HG03280 (cell line): ENCODE results near the gene SLC2A1.

ENCODE experiments used
- ATAC-seq: cut with Tn5 transposase; IDR thresholded peaks from one replicate; pipeline ENCODE4 v1.9.1; 2021; ENCODE audit warnings: mild to moderate bottlenecking, moderate library complexity; ENCODE audit not compliant: unreplicated experiment

SLC2A1 gene

DNA sequence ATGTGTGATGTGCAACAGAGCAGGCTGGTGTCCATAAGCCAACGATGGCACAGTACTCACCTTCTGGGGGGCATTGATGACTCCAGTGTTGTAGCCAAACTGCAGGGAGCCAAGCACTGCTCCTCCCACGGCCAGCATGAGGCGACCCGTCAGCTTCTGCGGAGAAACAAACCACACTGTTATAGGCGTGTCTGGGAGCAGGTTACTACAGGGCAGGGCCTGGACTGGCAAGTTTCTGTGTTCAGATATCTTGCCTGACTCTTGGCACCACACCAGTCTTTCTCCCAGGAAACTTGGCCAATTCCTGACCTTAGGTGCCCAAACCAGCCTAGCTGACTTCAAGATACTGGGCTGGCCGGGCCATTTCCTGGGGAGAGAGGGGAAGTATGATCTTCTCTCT lies 15.5 kb downstream of the SLC2A1 start:
- ATAC-seq, result no peak

DNA sequence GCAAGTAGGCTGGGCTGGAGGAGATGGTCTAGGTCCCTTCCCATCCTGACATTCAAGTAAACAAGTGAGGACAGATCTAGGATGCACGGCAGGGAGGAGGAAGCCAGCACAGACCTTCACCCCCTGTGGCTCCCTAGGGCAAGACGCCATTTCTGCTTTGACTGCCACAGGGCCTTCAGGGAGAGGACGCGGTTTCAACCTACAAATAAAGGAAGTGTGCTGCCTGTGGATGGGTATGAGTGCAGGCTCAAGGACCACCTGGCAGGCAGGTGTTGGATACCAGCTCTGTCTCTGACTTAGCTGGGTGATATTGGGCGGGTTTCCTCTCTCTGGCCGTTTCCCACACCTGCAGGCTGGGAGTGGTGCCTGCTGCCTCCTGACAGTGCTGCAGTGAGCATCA lies 16.2 kb downstream of the SLC2A1 start:
- no peak for ATAC-seq

DNA sequence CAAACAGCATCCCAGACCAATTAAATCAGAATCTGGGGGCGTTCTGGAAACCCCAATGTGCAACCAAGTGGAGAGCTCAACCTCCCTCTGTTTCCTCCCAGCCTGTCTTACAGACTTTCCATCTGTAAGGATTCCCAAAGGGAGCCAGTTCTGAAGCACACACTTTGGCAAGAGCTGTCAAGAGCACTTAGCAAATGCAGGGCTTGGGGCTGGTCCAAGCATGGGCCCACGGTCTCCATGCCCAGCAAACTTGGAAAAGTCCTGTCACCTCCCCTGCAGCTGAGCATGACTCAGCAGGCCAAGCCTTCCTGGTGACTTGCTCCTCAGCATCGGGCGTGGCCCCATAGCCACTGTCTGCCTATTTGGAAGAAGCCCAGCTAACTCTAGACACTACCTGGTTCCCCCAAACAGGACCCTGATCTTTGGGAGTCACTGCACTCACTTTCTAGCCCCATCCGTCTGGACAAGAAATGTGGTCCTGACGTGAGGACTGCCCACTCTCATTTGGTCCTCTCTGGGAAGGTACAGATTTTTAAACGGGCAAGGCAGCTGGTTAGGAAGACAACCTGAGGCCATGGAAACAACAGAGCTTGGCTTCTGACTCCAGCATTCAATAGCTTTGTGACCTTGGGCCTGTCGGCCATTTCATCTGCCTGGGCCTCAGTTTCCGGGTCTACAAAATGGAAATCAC lies 16.9 kb downstream of the SLC2A1 start:
- ATAC-seq, result no peak

GRCh38 chr1:42940851-42941639 lies 17.6 kb downstream of the SLC2A1 start:
- ATAC-seq, result no peak

- no peak for ATAC-seq
Measured at GRCh38 chr1:42938645-42939615, 19.7 kb downstream of the SLC2A1 start.

GRCh38 chr1:42937836-42938644 lies 20.6 kb downstream of the SLC2A1 start:
- no peak for ATAC-seq

- no peak for ATAC-seq
Measured at GRCh38 chr1:42937141-42937696, 21.4 kb downstream of the SLC2A1 start.

- no peak for ATAC-seq
Measured at GRCh38 chr1:42936309-42937078, 22.2 kb downstream of the SLC2A1 start.

DNA sequence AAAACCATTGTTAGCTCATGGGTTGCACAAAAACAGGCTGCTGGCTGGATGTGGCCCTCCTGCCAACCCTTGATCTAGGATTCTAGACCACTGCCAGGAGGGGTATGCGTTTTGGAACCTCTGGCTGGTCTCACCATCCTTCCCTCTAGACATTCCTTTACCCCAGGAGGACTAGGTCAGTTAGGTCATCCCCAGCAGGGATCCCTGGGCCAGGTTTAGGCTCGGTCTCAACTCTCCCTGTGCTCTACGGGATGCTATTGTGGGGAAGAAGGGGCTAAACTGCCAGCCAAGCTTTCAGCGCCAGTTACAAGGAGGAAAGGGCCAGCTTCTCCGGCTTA lies 22.7 kb downstream of the SLC2A1 start:
- no peak for ATAC-seq

- no peak for ATAC-seq
Measured at GRCh38 chr1:42935313-42935895, 23.3 kb downstream of the SLC2A1 start.

DNA sequence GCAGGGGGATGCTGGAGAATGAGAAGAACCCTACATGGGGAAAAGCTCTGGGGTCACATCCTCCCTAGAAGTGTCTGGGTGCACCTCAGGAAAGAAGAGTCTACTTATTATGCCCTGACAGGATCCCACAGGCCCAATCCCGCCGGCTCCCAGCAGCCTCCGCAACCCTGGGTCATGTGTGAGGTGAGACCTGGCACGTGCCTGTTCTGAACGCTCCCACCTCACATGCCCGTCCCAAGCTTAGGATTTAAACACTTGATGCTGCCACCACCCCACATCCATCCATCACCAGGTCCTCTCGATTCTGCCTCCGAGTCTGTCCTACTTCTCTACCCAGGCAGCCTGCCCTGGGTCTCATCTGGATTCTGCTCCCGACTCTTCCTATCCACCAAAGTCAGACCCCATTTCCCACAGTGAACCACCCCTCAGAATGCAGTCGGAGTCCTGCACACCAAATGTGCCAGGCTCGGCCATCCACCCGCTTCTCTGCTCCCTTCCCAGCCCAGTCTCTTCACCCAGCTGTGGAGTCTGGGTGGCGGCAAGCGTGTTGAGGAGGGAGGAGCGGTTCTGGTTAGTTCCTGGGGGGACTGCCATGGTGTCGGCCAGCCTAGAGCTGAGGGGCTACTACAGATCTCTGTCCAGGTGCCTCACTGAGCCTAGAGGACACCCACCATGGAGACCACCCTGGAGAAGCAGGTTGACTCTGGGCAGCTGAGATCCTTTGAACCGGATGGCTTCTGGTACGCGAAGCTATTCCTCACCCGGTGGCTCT lies 23.9 kb downstream of the SLC2A1 start:
- ATAC-seq, result no peak

DNA sequence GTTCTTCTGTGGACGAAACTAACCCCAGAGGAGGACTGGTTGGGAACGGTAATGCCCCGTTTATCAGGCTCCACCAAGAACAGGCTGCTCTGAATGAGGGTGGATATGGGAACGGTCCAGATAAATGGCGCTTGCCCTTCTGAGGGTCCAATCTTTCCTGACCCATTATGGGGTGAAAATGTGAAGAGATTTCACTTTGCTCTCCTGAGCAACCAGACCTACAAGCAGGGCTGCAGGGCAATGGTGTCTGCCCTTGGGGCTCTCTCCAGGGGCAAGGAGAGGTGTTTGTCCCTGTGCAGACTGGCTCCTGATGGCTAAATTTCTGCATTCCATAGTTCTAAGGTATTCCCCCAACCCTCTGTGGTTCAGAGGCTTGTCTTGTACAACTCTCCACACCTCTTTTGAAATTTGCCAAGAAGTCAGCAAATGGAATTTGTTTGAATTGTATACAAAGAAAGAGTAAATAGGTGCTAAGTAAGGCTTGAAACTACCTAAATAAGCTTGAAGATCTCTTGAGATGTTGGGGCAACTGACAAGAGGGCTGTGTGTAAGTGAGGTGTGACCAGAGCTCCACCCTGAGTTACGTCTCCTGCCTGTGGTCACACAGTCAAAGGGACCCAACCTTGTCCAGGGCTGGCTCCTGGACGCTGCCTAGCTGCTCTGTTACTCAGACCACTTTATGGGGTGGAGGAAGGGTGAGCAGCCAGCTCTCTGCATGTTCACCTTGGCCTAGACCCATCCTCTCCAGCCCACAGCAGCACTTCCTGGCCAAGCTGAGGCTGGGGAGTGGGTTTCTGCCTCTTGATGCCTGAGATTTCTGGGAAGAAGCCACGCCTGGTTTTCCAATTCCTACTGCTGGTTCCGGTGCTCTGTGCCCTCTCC lies 24.8 kb downstream of the SLC2A1 start:
- no peak for ATAC-seq

GRCh38 chr1:42933060-42933586 lies 25.5 kb downstream of the SLC2A1 start:
- no peak for ATAC-seq

- ATAC-seq, result peak; percentile 2
Measured at GRCh38 chr1:42932442-42932941, 26.2 kb downstream of the SLC2A1 start.

DNA sequence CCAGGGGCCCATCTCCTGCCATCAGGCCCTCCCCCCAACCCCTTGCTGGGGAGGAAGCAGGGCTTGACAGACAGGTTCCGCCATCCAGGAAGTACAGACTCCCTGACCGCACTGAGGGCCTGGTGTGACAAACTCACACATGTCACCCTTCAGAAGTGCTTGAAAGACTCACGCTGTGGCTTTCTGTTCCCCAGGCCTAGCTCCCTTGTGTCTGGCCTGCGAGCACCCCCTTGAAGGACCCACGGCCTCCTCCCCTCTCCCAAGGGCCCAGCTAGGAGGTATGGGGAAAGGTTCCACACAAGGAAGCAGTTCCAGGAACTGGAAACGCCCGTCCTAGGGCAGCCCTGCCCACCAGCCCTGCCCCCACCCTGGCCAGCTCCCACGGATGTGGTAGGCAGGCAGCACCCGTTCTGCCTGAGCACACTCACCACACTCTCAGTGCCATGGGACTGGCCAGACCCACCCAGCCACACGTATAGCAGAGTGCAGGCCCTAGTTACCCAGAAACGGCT lies 26.7 kb downstream of the SLC2A1 start:
- peak; percentile 59 for ATAC-seq

GRCh38 chr1:42931108-42931539 lies 27.5 kb downstream of the SLC2A1 start:
- ATAC-seq, result no peak
